Suppressor macrophage (primary cell): ENCODE data around the gene USP36.
"Not testable (repeated sequence)": the region's sequence is repeated elsewhere in the genome, so short reads cannot be mapped to it uniquely, and the experiment has no call there.

Source experiments
- DNase-seq, 4 experiments: peaks; one replicate each; pipeline ENCODE4 v3.0.0-alpha.2; 2020 to 2022

USP36 gene

DNA sequence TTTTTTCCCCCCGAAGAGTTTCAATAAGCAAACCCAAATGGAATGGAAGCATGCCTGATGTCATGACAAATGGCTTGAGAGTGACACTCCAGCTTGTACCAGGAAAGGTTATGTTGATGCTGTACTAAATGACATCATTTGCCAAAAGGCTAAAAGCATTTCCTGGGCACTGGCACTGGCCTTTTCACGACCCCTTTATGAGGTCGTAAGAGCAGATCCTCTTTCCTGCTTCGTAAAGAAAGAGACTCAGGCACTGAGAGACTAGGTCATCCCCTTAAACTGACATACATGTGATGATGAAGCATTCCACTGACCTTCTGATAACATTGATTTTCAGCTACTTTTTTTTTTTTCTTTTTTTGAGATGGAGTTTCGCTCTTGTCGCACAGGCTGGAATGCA, 31.9 kb upstream of the USP36 start:
- peak; percentile 61 to 89 (median 68) for DNase-seq

- DNase-seq, result no peak
These were observed 30.0 kb upstream of the USP36 start for GRCh38 chr17:78870621-78871020.

GRCh38 chr17:78868391-78868790, 27.8 kb upstream of the USP36 start:
- DNase-seq, result peak in 3 of 4 experiments; percentile 45 to 48 (median 46)

GRCh38 chr17:78867046-78867445, 26.4 kb upstream of the USP36 start:
- not testable (repeated sequence) for DNase-seq

DNA sequence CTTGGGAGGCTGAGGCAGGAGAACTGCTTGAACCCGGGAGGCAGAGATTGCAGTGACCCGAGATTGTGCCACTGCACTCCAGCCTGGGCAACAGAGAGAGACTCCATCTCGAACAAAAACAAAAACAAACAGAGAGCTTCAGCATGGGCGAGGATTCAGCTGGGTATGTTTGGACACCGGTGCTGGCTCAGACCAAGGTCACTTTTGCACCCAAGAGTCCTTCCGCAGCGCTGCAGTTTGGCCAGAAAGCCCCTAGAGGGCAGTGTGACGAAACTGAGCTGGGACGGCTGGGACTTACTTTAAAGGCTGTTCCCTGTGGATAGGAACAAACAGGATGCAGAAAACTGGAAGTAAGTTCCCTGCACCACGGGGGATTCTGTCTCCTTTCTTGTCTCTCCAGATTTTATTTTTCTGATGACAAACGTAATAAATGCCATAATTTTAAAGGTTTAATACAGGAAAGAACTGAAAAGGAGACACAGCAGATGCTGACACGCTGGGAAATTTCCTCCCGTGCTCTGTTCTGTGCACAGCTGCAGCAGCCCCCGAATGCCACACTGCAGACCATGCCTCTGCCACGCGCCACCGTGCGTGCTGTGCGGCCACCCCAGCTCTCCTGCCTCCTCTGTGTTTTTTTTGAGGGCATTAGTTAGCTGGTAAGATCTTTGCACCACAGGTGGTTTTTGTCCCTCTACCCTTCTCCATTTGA, 25.2 kb upstream of the USP36 start:
- DNase-seq, result peak; percentile 85 to 90 (median 87)

- DNase-seq, result no peak
These were observed 23.5 kb upstream of the USP36 start for GRCh38 chr17:78864117-78864516.

DNA sequence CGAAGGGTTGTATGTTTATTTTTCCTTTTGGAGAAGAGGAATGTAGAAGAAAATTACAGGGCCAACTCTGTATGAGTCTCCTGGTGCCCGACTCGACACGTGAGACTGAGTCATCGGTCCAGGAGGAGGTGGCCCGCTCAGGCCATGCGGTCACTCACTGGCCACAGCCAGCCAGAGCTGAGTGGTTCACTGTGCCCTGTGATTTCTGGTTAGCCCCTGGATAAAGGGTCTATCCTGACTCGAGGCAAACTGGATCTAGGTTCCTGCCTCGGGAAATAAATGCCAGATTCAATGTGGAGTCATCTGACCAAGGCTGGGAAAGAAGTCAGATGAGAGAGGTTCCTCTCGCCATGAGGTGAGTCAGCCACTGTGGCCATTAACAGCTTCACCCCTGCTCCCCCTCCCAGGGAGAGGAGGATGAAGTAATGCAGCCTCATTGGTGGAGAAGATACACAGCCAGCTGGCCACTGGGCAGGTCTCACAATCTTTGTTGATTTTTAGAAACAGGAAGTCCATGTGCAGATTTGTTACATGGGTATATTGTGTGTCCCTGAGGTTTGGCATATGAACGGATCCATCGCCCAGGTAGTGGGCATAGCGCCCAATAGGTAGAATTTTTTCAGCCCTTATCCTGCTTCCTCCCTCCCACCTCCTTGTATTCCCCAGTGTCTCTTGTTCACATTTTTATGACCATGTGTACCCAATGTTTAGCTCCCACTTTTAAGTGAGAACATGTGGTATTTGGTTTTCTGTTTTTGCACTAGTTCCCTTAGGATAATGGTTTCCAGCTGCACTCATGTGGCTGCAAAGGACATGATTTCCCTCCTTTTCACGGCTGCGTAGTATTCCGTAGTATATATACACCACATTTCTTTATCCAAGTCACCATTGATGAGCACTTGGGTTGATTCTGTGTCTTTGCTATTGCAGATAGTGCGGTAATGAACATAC, 21.7 kb upstream of the USP36 start:
- DNase-seq, result peak; percentile 93 to 98 (median 95)

DNA sequence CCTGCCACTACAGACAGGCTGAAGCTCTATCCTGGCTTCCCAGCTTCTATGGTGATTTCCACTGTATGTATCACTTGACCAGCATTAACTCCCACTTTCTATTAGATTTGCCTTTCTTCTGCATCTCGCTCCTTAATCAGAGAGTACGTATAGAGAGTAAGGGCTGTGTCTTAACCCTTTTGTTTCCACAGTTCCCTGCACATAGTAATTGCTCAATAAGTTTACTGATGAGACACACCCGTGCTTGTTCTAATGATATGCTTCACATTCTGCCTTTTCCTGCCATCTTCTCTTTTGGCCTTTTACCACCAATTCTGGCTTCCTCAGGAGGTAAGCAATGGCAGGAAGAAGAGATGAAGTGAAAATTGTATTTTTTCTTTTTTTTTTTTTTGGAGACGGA, 20.6 kb upstream of the USP36 start:
- DNase-seq, result no peak

DNA sequence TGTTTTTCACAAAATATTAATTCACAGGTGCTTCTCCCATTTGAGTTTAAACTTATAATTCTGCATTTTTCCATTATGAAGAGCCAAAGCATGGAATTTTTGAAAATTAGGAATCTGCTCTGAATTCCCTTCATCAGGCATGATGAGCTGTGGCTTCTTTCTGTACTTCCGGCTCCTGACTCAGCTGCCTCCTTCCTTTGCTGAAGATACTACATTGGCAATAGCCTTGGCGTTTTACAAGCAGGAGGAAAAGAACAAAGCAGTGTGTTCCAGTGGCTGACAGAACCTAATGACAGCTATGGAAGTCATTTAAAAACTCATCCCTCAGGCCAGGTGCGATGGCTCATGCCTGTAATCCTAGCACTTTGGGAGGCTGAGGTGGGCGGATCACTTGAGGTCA, 18.4 kb upstream of the USP36 start:
- no peak for DNase-seq

DNA sequence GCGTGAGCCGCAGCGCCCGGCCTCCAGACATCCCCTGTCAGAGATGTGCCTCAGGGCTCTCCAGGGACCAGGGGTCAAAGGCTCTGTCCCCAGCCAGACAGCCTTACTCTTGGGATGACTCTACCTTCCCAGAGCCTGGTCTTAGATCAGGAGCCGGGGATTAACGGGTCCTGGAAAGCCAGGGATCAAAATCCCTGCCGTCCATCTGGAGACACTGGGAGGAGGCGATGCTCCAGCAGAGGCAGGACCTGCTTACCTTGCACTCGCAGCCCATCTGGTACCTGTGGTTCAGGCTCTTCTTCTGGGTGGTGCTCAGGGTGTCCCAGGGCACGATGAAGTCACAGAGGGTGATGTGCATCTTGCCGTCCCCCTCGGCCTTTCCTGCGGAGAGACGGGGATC, 16.7 kb upstream of the USP36 start:
- no peak for DNase-seq

- no peak for DNase-seq
These were observed 15.0 kb upstream of the USP36 start for GRCh38 chr17:78855561-78856165.

DNA sequence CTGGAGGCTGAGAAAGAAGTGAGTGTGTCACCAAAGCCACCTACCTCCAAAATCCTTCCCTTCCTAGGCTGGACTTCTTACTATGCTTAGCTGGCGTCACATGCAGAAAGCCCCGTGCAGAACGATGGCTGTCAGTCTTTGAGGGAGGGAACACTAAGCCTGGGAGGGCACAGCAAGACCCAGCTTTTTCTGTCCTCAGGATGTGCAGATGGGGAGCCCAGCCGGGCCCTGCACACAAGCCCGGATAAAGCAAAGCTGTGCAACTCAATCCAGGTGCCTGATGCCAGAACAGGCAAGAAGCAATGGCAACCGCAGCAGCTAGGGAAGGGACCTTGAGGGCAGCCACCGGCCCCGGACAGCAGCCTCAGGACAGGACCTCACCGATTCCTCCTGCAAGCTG, 13.9 kb upstream of the USP36 start:
- no peak for DNase-seq

DNA sequence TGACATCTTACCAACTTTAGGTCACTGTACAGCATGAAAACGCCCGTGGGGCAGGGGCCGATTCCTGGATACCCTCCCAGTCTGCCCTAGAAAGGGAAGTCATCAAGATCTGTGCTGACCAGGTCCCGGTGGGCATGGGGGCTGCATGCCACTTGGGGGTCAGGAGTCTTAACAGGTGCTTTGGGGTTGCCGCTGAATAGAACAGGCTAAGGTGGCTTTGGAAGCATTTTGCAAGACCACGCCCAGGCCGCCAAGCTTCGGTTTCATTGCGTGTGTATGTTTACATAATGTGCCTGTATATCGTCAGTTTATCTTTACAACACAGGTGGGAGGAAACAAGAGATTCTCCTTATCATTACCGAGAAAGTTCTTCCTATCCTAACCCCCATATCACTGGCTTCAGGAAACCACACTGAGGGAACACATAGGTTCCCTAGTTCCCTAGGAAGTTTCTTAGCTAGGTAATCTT, 13.3 kb upstream of the USP36 start:
- no peak for DNase-seq

- no peak for DNase-seq
These were observed 12.1 kb upstream of the USP36 start for GRCh38 chr17:78852709-78853121.

DNA sequence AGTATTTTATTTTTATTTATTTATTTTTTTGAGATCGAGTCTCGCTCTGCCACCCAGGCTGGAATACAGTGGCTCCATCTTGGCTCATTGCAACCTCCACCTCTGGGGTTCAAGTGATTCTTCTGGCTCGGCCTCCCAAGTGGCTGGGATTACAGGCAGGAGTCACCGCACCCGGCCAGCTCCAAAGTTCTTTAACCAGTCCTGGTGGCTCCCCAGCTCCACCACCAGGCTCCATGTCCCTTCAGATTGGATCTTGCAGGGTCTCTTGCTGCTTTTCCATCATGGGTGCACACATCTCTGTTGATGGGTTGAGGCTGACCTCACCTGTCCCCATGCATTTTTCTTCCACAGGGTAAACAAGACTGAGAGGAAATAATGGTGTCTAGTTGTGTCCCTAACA, 8.4 kb upstream of the USP36 start:
- no peak for DNase-seq

GRCh38 chr17:78847052-78847451, 6.4 kb upstream of the USP36 start:
- no peak for DNase-seq

DNA sequence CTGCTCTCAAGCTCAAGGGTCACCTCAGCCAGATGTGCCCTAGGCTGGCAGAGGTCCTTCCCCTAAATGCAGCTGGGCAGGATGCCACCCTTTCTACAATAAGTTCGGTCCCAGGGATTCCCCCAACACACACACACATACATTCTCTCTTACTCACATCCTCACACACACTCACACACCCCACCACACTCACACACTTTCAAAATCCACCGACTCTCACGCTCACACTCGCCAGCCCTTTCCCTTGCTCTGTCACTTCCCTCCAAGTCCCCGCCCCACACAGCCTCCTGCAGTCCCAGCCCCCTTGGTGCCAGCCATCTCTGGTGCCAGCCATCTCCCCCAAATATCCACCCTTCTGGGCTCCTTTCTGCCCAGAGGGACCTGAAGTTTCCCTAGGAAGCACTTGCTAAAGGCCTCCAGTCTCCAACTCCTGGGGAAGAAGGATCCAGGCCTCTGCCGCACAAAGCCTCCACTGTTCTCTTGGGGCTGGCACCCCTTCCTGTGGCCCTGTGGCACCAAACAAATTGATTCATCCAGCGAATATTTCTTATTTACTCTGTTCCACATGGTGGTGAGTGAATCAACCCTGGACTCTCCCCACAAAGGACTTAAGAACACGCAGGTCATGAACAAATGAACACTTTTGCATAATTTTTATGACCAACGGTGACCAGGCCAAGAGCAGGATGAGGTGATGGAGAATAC, 3.8 kb upstream of the USP36 start:
- peak; percentile 35 to 49 (median 43) for DNase-seq

- peak; percentile 51 to 66 (median 63) for DNase-seq
These were observed 2.4 kb upstream of the USP36 start for GRCh38 chr17:78842881-78843565.

GRCh38 chr17:78840530-78840779, 159 bp downstream of the USP36 start:
- no peak for DNase-seq

GRCh38 chr17:78839762-78840529, 668 bp downstream of the USP36 start:
- peak; percentile 68 to 84 (median 71) for DNase-seq

DNA sequence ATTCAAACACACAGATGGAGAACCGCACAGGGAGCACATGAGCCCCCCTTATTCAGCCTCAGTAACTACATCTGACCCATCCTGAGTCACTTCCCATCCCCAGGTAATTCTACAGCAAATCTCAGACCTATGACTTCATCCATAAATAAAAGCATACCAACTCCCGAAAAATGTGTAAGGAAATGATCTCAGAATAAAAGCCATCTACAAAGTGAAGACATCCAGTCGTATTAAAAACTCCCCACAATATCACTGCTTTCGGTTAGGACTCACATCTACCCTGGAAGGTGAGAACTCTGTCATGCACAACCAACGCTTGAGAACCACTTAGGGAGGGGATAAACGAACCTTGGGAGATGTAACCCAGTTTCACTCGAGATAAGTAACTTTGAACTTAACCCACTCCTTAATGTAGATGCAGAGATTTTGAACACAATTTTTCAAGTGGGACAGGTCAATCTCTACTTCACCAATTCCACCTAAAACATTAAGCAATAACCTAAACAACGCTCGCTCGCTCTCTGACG, 1.3 kb downstream of the USP36 start:
- DNase-seq, result no peak
